ENCODE results near the gene CATSPERE. TPM values are rescaled to one million over a fixed set of nuclear protein-coding genes. Genes with fewer than 3 reads are reported as not detected.

The CATSPERE gene
- total and polyA plus RNA-seq, 9 of the 15 experiments (the other 6 are each of a cell fraction or from before 2014, with no cell fraction given) = 0.06 to 0.16 (median 0.09) TPM; not detected in 3

DNA sequence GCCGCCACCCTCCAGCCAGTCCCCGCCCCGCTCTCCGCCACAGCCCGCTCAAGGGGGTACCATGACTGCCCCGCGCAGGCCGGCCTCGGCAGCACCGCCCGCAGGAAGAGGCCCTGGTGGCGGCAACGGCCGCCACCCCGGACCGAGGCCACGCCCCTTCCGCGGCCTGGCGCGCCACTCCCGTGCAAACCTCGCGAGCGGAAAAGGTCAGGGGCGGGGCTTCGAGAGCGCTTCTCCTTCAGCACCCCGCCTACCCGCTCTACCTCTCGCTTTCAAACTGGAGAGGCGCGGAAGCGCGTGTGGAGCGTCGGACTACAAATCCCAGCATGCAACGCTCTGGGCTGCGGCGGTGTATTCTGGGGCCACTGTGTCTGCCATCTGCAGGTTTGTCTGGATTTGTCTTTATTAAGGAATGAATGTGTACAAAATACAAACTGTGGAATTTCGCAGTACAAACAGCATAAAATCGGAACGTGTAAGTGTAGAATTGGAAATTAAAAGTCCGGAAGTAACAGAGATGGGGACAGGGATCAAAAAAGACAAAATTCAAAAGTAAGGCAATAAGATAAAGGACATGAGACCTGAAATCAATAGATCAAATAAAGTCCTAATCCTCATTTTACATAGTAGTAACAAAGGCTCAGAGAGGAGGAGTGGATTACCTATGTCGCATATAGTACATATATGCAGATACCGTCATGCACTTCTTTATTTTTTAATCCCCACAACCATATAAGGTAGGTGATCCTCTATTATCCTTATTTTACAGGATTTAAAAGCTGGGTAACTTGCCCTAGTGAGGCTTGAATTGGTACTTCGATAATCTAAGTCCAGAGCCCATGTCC is 8.9 kb upstream of the CATSPERE start (continued):
- TF ChIP-seq, protein P1, sequence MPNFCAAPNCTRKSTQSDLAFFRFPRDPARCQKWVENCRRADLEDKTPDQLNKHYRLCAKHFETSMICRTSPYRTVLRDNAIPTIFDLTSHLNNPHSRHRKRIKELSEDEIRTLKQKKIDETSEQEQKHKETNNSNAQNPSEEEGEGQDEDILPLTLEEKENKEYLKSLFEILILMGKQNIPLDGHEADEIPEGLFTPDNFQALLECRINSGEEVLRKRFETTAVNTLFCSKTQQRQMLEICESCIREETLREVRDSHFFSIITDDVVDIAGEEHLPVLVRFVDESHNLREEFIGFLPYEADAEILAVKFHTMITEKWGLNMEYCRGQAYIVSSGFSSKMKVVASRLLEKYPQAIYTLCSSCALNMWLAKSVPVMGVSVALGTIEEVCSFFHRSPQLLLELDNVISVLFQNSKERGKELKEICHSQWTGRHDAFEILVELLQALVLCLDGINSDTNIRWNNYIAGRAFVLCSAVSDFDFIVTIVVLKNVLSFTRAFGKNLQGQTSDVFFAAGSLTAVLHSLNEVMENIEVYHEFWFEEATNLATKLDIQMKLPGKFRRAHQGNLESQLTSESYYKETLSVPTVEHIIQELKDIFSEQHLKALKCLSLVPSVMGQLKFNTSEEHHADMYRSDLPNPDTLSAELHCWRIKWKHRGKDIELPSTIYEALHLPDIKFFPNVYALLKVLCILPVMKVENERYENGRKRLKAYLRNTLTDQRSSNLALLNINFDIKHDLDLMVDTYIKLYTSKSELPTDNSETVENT (CRISPR knock-in tag; IDR thresholded peaks at IDR 0.05) = no peak
- TF ChIP-seq PHF20 (IDR thresholded peaks at IDR 0.05; ENCODE audit: partially characterized antibody) = no peak
- TF ChIP-seq, protein P2, sequence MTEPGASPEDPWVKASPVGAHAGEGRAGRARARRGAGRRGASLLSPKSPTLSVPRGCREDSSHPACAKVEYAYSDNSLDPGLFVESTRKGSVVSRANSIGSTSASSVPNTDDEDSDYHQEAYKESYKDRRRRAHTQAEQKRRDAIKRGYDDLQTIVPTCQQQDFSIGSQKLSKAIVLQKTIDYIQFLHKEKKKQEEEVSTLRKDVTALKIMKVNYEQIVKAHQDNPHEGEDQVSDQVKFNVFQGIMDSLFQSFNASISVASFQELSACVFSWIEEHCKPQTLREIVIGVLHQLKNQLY (CRISPR knock-in tag; conservative IDR thresholded peaks at IDR 0.05) = no peak
- TF ChIP-seq ETS2 (tag; IDR thresholded peaks at IDR 0.05; ENCODE audit: borderline replicate concordance, poor library complexity, severe bottlenecking) = no peak
- TF ChIP-seq, protein P3, sequence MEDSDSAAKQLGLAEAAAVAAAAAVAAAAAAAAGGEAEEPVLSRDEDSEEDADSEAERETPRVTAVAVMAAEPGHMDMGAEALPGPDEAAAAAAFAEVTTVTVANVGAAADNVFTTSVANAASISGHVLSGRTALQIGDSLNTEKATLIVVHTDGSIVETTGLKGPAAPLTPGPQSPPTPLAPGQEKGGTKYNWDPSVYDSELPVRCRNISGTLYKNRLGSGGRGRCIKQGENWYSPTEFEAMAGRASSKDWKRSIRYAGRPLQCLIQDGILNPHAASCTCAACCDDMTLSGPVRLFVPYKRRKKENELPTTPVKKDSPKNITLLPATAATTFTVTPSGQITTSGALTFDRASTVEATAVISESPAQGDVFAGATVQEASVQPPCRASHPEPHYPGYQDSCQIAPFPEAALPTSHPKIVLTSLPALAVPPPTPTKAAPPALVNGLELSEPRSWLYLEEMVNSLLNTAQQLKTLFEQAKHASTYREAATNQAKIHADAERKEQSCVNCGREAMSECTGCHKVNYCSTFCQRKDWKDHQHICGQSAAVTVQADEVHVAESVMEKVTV (CRISPR knock-in tag; IDR thresholded peaks at IDR 0.05) = no peak
- TF ChIP-seq GATA2 (CRISPR knock-in tag; IDR thresholded peaks at IDR 0.05) = no peak
- no peak for TF ChIP-seq SRSF9 (IDR thresholded peaks at IDR 0.05; ENCODE audit: borderline replicate concordance, low read depth, low read length)
- TF ChIP-seq ZFP30 (CRISPR knock-in tag; IDR thresholded peaks at IDR 0.05; ENCODE audit: borderline replicate concordance) = no peak
- no peak for TF ChIP-seq ZNF318 (IDR thresholded peaks at IDR 0.05; ENCODE audit: borderline replicate concordance in 1 of 2, low read depth in 1 of 2)
- peak; percentile 29 to 67; a peak in 1 of 4 replicates for TF ChIP-seq TEAD1 (CRISPR knock-in tag; IDR thresholded peaks at IDR 0.05)
- TF ChIP-seq FUS (optimal IDR thresholded peaks at IDR 0.05; ENCODE audit: low read depth, low read length) = peak; percentile 5
- TF ChIP-seq SOX6 (IDR thresholded peaks at IDR 0.05) = 0 out of 2 replicates have a peak, but pooled peaks have one; percentile 8
- TF ChIP-seq SREBF2 (CRISPR knock-in tag; IDR thresholded peaks at IDR 0.05) = no peak
